GM12878 (cell line): Measurements from ENCODE around the gene FAM76B.

Experiments used
- ATF3 ChIP-seq: IDR thresholded peaks from 2 replicates; pipeline ENCODE4 v1.6.1; 2011; ENCODE audit warnings: low read depth, mild to moderate bottlenecking, low read length, moderate library complexity, borderline replicate concordance; ENCODE audit errors: extremely low read depth
- CTCF ChIP-seq, 3 experiments: IDR thresholded peaks in 2 of 3; conservative IDR thresholded peaks in 1 of 3; 2 replicates each; pipeline ENCODE4 v1.5.1; 2011; ENCODE audit warnings: low read depth in 3 of 3, low read length in 3 of 3, mild to moderate bottlenecking in 3 of 3, control low read depth in 2 of 3, moderate library complexity in 2 of 3, inconsistent platforms in 1 of 3, mixed read lengths in 1 of 3; ENCODE audit not compliant: control insufficient read depth in 2 of 3, insufficient read depth in 1 of 3; ENCODE audit errors: extremely low read depth in 1 of 3
- POLR2A ChIP-seq: IDR thresholded peaks from 2 replicates; pipeline ENCODE4 v1.6.1; 2011; ENCODE audit warnings: low read depth, mild to moderate bottlenecking, low read length
- RAD21 ChIP-seq: IDR thresholded peaks from 2 replicates; pipeline ENCODE4 v1.6.1; 2011; ENCODE audit warnings: mild to moderate bottlenecking, low read depth, low read length, moderate library complexity; ENCODE audit not compliant: insufficient read depth
- SREBF2 ChIP-seq: IDR thresholded peaks from 2 replicates; pipeline ENCODE4 v1.6.1; 2012; ENCODE audit warnings: mild to moderate bottlenecking, low read length

GRCh38 chr11:95725196-95725595 is 64.4 kb downstream of the FAM76B start:
- no peak for TF ChIP-seq POLR2A
- no peak for TF ChIP-seq RAD21
- TF ChIP-seq SREBF2 = no peak
- no peak for TF ChIP-seq ATF3
- no peak for TF ChIP-seq CTCF (IDR thresholded peaks at IDR 0.05 in 2 of 3, conservative IDR thresholded peaks at IDR 0.05 in 1 of 3; ENCODE audit: control insufficient read depth in 2 of 3, extremely low read depth in 1 of 3, insufficient read depth in 1 of 3, low read depth in 3 of 3, low read length in 3 of 3)
